Measurements from ENCODE around the gene FAM131C. TPM values are rescaled to one million over a fixed set of nuclear protein-coding genes. Genes with fewer than 3 reads are reported as not detected.
A peak's percentile ranks its signal among the peaks of the same experiment; 100 is the strongest.
"Not testable (repeated sequence)": the region's sequence is repeated elsewhere in the genome, so short reads cannot be mapped to it uniquely, and the experiment has no call there.

Gene FAM131C
- total RNA-seq, 1 donor from 2014 or later = 0.72 TPM

DNA sequence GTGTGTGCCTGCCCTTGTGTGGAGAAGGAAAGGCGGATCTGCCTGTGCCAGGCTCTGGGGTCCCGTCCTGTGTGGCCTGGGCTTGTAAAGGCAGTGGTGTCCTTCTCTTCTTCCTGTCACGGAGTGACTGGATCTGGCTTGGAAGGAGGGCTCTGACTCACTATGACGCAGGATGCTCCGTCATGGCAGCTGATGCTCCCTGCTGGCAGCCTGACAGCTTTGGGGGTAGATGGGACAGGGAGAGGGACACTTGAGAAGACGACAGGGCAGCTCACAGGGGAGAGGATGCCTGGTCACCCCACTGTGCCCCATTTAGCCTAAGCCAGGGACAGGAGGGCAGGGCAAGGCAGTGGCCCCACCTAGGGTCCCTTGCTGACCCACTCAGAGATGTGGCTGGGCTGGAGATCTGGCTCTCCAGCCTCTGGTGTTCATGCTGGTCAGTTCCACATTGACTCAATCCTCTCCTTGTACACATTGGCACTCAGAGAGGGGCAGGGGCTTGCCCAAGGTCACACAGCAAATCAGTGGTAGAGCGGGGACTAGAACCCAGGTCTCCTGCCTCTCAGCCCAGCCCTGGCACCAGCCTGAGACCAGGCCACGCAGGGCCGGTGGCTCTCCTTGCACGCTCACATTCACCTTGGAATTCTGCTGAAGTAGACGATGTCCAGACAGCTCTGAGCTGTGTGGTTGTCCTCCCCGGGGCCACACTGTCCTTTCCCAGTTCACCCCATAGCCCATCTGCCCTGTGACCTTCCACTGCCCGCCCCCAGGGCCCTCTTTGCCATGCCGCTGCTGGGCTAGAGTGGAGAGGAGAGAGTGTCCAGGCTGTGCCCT lies 2.8 kb upstream of the FAM131C start:
- no peak for DNase-seq

DNA sequence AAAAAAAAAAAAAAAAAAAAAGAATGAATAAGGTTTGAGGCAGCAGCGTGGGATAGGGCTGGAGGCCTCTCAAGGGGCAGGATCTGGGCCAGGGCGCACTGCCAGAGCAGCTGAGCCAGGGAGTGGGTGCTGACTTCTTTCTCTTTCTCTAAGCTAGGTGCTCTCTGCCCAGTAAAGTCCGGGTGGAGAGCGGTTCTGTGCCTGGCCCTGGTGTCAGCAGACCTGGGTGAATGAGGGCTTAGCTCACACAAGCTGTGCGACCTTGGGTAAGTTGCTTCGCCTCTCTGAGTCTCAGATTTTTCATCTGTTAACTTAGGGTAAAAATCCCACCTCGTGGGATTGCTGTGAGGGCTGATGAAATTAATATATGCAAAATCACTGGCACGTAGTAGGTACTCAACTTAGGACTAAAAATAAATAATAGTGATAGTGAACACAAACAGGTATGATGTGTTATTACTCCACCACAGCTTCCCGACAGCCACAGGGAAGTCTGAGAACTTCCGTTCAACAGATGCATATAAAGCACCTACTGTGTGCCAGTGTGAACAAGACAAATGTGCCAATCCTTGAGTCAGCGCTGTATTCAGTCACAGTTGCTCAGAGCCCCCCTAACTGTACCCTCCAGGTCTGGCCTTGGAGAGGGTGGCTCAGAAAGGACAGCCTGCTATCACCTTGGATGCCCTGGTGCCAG lies 2.0 kb upstream of the FAM131C start:
- DNase-seq = no peak

DNA sequence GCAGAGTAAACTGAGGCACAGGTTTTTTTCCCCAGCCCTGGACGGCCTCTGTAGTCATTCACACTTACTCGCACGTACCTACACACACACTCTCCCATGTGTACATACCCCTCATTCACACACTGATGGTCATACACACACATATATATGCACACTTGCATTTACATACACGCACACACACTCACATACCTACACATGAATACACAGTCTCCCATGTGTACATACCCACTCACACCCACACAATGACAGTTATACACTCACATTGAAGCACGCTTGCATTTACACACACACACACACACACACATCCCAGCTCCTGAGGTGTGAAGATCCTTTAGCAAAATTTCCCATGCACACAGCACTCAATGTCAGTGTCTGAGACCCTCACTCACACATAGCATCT lies 766 bp upstream of the FAM131C start:
- DNase-seq = no peak

DNA sequence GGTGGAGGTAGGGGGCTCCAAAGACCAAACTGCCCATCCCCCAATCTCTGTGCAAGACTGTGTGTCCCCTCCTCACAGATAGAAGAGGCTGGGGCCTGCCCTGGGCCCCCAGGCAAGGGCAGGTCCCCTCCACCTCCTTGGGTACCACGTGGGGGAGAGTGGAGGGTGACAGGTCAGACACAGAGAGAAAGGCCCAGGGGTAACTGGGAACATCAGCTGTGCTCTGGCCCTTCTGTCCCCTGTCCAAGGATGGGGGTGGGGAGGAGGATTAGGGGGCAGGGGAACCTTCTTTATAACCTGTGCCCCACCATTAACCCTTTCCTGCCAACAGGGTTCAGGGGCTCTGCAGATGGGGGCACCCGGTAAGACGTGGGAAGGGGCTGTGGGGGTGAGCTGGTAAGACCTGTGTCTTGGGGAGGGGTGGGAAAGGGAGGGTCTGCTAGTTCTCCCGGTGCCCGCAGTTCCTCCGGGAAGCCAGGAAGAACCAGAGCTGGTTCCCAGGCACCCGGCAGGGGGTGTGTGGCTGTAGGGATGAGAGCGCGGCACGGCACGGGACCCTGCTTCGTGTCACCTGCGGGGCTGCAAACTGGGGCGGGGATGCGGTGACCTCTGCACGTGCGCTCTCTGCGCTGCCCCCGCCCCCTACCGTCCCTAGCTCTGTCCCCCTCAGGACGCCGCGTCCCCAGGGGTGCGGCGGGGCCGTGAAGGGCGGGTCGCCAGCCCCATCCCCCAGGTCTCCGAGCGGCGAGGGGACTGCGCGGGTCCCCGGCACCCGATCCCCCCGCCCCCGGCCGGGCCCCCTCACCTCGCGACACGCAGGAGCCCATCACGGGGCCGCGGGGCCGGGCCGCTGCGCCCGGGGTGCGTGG lies 601 bp downstream of the FAM131C start:
- DNase-seq = no peak

DNA sequence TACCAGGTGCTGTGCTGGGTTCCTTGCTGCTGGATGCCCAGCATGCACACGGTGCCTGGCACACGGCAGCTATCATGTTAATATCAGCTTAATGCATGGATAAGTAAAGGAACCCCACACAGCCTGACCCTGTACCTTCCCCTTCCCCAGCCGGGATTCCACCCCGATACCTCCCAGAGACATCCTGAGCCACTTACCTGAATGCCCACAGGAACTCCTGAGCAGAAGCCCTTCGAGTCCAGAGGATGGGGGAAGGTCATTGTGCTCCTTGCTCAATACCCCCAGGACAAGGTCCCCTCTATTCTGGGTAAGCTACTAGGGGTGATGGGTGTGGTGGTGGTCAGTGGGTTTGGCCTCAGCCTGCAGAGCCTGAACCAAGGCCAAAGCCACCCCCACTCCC lies 1.4 kb downstream of the FAM131C start:
- no peak for DNase-seq

DNA sequence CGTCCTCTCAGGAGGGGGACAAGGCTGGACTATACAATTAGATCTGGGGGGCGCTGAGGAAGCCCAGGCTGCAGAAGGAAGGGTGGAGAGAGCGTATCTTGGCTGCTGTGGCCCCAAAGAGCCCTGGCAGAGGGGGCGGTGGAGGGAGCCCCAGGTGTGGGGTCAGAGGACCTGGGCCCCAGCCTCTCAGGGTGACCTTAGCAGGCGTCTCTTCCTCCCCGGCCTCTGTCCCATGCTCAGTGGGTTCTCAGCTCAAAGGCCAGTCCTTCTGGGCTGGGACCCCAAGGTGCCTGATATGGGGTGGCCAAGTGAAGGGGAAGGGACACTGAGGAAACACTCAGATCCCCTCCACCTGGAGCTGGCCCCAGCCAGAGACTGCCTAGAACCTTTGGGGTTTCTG lies 1.8 kb downstream of the FAM131C start:
- DNase-seq = no peak

DNA sequence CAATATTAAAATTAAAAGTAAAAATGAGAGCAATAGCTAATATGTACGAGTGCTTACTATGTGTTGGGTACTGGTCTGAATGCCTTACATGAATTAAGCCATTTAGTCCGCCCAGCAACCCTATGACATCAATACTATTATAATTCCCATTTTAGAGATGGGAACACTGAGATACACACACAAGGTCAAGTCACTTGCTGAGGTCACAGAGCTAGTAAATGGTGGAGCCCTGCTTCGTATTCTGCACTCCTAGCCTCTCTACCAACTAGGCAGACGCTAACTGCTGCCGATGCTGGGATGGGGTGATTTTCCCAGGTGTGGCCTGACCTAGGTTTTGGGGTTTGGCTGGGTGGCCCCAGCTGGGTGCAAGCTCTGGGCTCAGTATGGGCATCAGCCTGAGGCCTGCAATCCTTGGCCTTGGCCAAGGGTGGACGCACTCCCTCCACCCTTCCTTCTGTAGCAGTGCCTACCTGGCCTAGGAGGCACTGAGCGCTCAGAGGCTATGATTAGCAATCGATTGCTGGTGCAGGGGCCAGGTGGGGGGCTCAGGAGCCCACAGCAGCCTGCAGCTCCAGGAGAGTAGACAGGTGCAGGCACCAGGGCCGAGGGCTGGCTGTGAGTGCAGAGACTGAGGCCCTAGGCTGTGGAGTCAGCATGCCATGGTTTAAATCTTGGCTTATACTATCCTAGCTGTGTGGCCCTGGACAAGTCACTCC lies 2.7 kb downstream of the FAM131C start:
- no peak for DNase-seq

DNA sequence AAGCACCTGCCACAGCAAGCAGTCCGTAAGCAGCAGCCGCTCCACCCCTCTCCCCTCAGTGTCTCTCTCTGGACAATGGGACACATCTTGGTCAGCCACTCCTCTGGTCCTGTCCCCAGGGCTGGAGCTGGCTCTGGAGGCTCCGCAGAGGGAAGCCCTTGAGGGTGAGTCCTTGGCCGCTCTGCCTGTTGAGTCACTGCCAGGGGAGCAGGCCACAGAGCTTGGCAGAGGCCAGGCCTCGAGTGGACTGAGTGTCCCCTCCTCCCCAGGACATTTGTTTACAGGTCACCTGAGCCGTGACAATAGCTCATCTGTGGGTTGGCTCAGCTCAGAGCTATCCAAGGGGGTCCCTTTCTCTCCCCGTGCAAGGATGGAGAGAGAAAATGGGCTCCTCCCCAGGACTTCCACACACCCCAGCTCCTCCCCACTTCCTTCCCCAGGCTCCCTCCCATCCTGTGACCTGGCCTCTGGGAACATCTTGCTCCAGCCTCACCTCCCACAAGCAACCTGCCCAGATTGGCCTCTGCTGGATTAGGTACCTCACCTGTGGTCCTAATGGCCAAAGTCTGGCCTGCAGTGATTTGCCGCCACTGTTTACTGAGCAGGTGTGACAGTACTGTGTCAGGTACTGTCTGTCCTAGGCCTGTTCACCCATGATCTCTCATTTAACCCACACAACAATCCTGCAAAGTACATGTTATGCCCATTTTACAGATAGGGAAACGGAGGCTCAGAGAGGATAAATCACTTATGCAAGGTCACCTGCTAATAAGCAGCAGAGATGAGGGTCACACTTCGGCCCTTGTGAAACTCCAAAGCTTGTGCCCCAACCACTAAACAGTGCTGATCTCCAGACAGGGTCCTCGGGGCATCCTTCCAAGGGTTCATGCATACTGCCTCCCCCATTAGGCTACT lies 4.8 kb downstream of the FAM131C start:
- DNase-seq = no peak

DNA sequence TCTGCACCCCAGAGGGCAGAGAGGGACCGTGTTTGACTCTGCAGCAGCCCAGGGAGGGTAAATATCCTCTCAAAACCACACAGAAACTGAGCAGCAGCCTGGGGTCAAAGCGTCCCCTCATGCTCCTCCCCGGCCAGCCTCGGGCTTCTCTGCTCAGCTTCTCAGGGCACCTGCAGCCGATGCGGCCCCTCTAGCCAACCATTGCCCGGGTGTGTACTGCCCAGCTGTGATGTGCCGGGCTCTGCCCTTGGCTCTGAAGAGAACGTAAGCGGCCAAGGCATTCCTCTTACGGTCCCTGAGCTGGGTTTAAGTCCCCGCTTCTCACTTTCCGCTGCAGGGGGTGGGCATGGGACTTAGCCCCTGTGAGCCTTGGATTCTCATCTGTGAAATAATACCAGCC lies 5.5 kb downstream of the FAM131C start:
- no peak for DNase-seq

DNA sequence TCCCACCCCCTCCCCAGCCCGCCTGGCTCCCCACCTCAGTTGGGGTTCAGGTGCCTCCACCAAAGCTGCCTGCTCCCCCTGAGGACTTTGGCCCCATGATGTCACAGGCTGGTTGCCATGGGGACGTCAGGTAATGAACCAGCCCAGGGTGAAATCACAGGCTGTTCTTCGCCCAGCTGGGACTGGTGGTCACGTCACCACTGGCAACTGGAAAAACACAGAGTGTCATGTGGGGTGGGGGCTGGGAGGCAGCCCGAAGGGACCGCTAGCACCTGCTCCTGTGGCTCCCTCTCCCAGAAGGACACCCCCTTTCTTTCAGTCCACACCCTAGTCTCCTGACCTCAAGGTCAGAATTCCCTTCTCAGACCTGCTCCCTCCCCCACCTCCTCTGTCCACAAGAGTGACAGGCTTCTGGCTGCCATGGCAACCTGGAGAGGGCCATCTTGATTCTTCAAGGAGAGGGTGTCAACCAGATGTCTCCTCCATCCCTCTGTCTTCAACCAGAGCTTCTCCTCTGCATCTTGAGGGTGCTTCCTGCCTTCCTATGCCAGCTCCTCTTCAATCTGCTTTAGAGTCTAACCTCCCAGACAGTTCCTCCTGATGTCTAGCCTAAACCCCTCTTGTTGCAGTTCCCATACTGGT lies 6.2 kb downstream of the FAM131C start:
- DNase-seq = peak; percentile 73

DNA sequence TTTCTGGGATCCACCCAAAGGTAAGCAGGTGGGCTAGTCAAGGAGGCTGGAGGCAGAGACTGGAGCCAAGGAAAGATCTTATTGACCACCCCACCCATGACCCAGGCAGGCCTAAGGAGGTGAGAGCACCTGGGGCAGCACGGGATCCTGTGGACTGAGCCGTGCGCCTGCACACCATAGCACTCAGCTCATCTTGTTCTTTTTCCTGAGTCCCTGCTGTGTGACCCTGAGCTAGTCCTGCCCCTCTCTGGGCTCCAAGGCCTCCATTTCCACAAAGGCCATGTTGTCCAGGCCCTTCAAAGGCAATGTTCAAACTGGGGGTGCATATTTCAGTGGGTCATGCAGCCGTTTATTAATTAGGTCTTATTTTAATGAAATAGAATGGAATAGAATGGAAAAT lies 7.2 kb downstream of the FAM131C start:
- no peak for DNase-seq

DNA sequence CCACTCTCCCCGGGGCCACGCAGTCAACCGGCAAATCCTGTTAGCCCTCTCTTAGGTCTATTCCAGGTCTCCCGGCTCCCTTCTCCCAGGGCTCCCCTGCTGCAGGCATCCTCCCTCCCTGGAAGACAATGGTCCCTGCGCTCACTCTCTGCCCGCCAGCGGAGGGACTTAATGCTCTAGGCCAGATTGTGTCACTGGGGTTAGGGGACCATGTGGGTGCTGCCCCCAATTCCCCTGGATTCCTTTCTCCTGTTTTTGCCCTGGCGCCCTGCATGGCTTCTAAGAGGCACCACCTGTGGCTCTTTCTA lies 8.2 kb downstream of the FAM131C start:
- no peak for DNase-seq

DNA sequence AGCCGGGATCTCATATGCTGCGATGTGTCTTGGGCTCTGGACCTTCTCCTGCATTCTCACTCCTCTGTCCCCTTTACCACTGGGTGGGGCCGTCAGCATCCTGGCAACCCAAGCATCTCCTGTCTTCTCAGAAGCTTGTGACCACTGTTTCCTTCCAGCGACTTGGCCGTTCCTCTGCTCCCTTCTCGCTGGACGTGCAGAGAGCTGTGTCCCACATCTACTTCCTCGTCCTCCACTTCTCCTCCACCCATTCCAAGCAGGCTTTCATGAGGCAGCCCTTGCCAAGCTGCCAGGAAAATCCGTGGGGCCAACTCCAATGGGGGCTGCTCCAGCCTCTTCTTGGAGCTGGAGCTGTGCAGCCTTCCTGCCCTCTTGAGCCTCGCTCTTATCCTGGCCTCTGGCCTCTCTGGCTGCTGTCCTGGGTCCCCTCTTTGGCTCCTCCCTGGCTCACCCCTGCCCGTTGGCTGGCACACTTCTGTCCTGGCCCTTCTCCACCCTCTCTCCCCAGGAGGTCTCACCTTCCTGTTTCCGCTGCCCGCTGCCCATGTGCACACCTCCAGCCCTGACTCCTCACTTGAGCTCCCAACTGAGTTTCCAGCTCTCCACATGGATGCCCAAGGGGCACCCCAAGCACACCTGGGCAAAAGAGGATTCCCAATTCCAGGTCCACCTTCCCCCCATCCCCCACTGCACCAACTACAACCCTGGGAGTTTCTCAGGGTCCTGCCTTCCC lies 8.7 kb downstream of the FAM131C start:
- no peak for DNase-seq

DNA sequence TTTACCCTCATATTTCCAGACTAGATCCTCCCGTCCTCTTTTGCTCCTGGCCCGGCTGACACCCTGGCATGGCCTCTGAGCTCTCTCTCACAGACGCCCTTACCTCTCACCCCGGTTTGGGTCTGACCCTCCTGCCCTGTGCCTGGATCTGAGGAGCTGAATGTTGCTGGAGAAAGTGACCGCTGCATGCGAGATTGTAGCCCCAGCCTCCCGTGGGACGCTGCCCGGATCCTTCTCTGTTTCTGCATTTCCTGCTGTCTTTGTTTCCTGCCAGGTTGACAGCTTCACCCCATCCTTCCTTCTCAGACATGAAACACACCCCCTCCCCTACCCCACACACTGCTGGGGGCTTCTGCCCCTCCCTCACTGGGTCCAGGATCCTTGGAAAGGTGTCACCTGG lies 9.5 kb downstream of the FAM131C start:
- DNase-seq = no peak

DNA sequence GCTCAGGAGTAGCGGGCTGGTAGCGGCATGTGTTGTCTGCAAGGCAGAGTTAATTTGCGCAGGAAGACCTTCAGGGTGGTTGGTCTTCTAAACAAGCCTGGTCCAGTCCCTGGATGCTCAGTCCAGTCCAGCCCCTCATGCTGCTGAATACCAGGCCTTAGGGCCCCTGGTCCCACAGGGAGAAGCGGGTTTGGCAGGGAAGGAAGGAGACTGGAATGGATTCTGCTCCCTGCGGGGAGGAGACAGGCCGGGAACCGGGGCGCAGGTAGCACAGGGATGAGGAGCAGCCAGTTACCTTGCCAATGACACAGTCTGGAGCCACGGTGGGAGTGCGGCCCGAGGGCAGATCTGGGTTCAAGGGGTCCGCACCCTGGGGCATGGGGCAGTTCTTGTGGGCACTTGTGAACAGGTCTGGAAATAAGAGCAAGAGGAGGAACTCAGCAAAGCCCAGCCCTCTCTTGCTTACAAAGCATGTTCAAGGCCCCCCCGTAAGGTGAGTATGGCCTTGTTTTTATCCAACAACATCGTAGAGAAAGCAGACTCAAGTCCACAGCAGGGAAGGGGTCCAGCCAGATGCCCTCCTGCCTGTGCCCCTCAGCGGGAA lies 10.1 kb downstream of the FAM131C start:
- no peak for DNase-seq

DNA sequence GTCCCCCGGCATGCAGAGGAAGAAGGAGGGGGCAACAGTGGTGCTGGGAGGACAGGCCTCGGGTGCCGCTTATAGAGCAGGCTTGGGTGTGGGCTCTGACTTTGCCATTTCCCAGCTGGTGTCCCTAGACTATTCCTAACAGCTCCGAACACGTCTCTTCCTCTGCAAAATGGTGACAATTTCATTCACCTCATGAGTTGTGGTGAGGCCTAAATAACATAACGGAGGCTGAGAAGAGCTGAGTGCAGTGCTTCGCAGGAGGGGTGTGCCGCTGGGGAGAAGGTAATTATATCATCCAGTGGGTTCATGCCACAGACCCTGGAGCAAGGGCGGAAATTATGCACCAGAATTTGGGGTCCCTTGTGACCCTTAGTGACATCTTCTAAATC lies 10.8 kb downstream of the FAM131C start:
- not testable (repeated sequence) for DNase-seq

DNA sequence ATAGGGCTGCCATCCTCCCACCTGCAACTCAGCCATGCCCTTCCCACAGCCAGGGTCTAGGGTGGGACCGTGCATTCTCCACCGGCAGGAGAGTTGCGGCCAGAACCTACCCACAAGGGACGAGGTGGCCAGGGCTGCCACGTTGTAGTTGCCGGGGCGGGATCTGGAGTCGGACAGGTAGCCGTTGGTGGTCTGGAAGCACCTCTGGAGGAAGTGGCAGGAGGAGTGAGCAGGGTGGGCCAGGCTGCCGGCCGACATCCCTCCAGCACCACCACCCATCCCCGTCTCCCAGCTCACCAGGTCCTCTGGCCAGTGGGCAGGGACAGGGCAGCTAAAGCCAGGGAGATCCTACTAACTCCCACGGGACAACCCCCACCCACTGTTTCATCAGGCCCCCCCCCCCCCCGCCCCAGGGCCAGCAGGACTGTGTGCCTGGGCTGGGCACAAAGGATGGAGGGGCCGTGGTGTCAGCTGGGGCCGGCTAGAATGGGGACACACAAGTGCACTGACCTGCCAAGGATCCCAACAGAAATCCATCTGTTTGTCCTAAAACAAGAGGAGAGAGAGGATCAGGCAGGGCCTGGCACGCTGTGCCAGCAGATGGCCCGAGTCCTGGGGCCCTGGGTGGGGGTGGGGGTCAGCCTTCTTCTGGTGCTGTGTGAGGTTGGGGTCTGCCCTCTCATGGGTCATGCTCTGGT lies 11.3 kb downstream of the FAM131C start:
- DNase-seq = not testable (repeated sequence)

DNA sequence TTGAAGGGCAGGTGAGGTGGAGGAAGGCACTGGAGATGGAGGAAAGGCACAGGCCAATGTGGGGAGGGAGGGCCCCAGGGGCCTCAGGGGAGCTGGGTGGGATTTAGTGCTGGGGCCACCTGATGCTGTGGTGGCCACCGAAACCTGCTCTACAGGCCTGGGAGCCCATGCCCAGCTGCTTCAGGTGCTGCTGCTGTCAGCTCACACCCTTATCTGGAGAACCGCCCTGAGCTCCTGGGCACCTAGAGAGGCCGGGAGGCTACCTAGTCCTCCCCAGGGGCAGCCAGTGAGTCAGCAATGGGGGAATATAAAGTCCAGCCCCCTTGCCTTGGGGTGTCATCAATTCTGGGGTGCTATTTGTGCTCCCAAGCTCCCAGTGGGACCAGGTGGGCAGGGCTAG lies 12.2 kb downstream of the FAM131C start:
- DNase-seq = no peak

Data from tongue (tissue), 2 donors.